GM21367 (cell line): Measurements from ENCODE around the gene SLC9A5.

ENCODE experiments used
- ATAC-seq: cut with Tn5 transposase; IDR thresholded peaks from one replicate; pipeline ENCODE4 v1.9.1; 2021; ENCODE audit not compliant: unreplicated experiment

Gene SLC9A5

GRCh38 chr16:67213197-67214019, 35.4 kb upstream of the SLC9A5 start:
- no peak for ATAC-seq

- ATAC-seq: no peak
Observed at GRCh38 chr16:67215706-67216105, 33.1 kb upstream of the SLC9A5 start.

GRCh38 chr16:67216612-67217490, 31.9 kb upstream of the SLC9A5 start:
- no peak for ATAC-seq

GRCh38 chr16:67223992-67224391, 24.8 kb upstream of the SLC9A5 start:
- ATAC-seq: no peak

GRCh38 chr16:67226295-67226803, 22.4 kb upstream of the SLC9A5 start:
- ATAC-seq: no peak

- ATAC-seq: peak; percentile 84
Observed at GRCh38 chr16:67226804-67227566, 21.8 kb upstream of the SLC9A5 start, which contains the start of gene TMEM208. Gene TMEM208 (plus strand): TSS chr16:67227130. CDS start chr16:67227219, 89 bp downstream.

- no peak for ATAC-seq
Observed at GRCh38 chr16:67227567-67227921, 21.2 kb upstream of the SLC9A5 start.

- no peak for ATAC-seq
Observed at GRCh38 chr16:67228034-67228785, 20.6 kb upstream of the SLC9A5 start.

GRCh38 chr16:67228905-67229304, 19.9 kb upstream of the SLC9A5 start:
- ATAC-seq: no peak

GRCh38 chr16:67229906-67230808, 18.6 kb upstream of the SLC9A5 start:
- ATAC-seq: no peak

- ATAC-seq: no peak
Observed at GRCh38 chr16:67230809-67231660, 17.7 kb upstream of the SLC9A5 start.

GRCh38 chr16:67233596-67233995, 15.2 kb upstream of the SLC9A5 start:
- ATAC-seq: no peak

GRCh38 chr16:67234180-67234597, 14.6 kb upstream of the SLC9A5 start:
- no peak for ATAC-seq

- no peak for ATAC-seq
Observed at GRCh38 chr16:67235816-67236562, 12.8 kb upstream of the SLC9A5 start.

GRCh38 chr16:67236563-67237395, 12.0 kb upstream of the SLC9A5 start:
- no peak for ATAC-seq

GRCh38 chr16:67237396-67238277, 11.1 kb upstream of the SLC9A5 start:
- no peak for ATAC-seq
